D721Med (cell line): ENCODE measurements around the gene AGTR1.

Source experiments
- DNase-seq: peaks from one replicate; pipeline ENCODE4 v3.0.0; 2011; ENCODE audit warnings: low spot score; ENCODE audit not compliant: insufficient read length
- FAIRE-seq: peaks from 2 replicates; lab custom pipeline; 2011; peaks lifted over from hg19 to GRCh38; lab: Jason Lieb, UNC
- CTCF ChIP-seq: IDR thresholded peaks from 2 replicates; pipeline ENCODE4 v1.5.1; 2012; ENCODE audit warnings: mild to moderate bottlenecking, control low read depth; ENCODE audit not compliant: insufficient read depth; ENCODE audit errors: missing control alignments

Gene AGTR1

GRCh38 chr3:148680289-148680688 lies 17.4 kb upstream of the AGTR1 start:
- TF ChIP-seq CTCF, result no peak
- DNase-seq, result no peak
- no peak for FAIRE-seq

GRCh38 chr3:148681080-148681479 lies 16.6 kb upstream of the AGTR1 start:
- no peak for FAIRE-seq
- no peak for DNase-seq

GRCh38 chr3:148682997-148683396 lies 14.7 kb upstream of the AGTR1 start:
- DNase-seq, result no peak
- no peak for TF ChIP-seq CTCF
- no peak for FAIRE-seq

More at GRCh38 chr3:148681080-148681479, 16.6 kb upstream of the AGTR1 start:
- no peak for TF ChIP-seq CTCF

- no peak for FAIRE-seq
- no peak for TF ChIP-seq CTCF
- DNase-seq, result no peak
These were observed 3.6 kb upstream of the AGTR1 start for GRCh38 chr3:148694116-148694515.

- no peak for TF ChIP-seq CTCF
- no peak for FAIRE-seq
- DNase-seq, result no peak
These were observed 597 bp downstream of the AGTR1 start for GRCh38 chr3:148698190-148698810.

- no peak for FAIRE-seq
- TF ChIP-seq CTCF, result no peak
- DNase-seq, result no peak
These were observed 7.6 kb downstream of the AGTR1 start for GRCh38 chr3:148705314-148705713.

- DNase-seq (no peak), FAIRE-seq (no peak)
- TF ChIP-seq CTCF, result no peak
These were observed 10.1 kb downstream of the AGTR1 start for GRCh38 chr3:148707601-148708380.
